GM21381 (cell line): ENCODE measurements around the gene ZNF146.
A peak's percentile ranks its signal among the peaks of the same experiment; 100 is the strongest.
"Not testable (repeated sequence)": the region's sequence is repeated elsewhere in the genome, so short reads cannot be mapped to it uniquely, and the experiment has no call there.

ENCODE experiments used
- ATAC-seq: cut with Tn5 transposase; IDR thresholded peaks from one replicate; pipeline ENCODE4 v1.9.1; 2021; ENCODE audit warnings: mild to moderate bottlenecking, moderate library complexity; ENCODE audit not compliant: unreplicated experiment

The ZNF146 gene

DNA sequence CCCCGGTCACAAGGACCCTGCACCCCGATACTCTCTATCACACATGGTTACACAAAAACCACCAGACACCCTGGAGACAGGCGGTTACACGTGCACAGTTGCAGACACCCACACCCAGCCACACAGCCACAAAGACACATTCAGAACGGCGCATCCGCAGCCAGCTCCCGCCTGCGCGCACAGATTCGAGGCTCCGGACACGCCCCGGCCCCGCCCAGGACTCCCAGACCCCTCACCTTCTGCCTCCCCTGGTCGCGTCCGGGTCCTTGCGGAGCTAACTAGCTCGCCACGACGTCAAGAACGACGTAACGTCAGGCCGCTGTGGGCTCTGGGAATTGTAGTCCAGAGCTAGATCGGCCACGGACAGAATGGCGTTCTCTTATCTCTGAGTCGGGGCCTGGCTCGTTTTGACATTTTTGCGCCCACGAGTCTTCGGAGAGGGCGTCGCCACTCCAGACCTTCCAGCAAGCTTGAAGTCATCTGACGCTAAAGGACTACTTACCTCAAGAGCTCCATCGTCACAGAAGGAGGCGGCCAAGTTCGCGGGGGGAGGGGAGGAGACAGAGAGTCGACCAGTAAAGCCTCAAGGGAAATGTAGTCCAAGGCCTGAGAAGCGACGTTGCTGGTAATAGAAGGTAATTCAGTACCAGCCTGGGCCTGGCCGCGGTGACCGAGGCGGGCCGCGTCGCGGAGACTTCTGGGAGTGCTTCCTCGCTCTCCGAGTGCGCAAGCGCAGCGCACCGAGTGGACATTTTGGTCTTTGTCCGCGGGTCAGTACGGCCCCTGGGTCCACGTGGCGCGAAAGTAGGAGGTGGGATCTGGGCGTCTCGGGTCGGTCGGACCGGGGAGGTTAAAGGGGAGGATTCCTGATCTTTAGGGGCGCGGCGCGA, at the start of gene ZNF146, which contains the start of gene ZNF565:
Gene ZNF146, plus strand, starts transcription at position 721 of the 890 bp plus-strand sequence. CDS start 21,335 bp downstream, outside the sequence.
Gene ZNF565, minus strand, starts transcription at position 280 of the 890 bp plus-strand sequence. CDS start 12,680 bp downstream, outside the sequence.
- ATAC-seq: peak; percentile 90

DNA sequence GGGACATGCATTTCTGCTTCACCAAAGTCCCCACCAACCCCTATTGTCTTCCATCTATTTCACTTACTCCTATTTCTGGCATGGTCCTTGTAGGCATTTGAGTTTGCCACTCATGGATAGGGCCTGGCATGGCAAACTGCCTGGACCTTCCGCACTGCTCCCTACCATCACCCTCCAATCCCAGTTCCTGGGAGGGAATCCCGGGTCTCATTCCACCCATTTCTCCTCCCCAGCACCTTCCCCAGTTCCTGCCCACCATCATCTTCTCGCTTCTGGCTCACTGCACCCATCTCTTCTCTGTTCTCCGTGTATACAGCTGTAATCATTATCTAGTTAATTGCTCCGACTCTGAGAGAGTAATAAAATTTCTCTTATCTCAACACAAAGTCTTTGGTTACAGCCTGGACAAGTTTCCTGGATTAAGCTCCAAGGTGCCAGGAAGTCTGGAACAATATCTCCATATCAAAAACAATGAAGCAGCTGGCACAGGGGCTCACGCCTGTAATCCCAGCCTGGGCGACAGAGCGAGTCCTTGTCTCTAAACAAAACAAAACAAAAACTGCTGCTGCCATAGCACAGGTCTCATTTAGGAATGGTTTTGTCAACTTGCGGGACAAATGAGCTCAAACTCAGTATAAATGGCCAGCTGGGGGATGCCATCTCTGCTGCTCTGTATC, 45.7 kb upstream of the ZNF146 start:
- ATAC-seq: no peak

- no peak for ATAC-seq
Observed at GRCh38 chr19:36172852-36173251, 42.1 kb upstream of the ZNF146 start.

GRCh38 chr19:36173846-36174245, 41.1 kb upstream of the ZNF146 start:
- not testable (repeated sequence) for ATAC-seq

DNA sequence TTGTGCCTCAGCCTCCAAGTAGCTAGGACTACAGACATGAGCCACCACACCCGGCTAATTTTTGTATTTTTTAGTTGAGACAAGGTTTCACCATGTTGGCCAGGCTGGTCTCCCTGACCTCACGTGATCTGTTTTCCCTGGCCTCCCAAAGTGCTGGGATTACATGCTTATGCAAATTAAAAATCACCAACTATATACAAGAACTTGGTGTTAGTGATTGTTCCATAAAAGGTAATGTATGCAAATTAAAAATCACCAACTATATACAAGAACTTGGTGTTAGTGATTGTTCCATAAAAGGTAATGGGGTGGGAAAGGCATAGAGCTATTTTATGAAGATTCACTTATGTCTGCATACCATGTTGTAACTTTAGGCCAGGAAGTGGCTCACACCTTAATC, 35.8 kb upstream of the ZNF146 start:
- not testable (repeated sequence) for ATAC-seq

- ATAC-seq: no peak
Observed at GRCh38 chr19:36182612-36183244, 32.2 kb upstream of the ZNF146 start.

DNA sequence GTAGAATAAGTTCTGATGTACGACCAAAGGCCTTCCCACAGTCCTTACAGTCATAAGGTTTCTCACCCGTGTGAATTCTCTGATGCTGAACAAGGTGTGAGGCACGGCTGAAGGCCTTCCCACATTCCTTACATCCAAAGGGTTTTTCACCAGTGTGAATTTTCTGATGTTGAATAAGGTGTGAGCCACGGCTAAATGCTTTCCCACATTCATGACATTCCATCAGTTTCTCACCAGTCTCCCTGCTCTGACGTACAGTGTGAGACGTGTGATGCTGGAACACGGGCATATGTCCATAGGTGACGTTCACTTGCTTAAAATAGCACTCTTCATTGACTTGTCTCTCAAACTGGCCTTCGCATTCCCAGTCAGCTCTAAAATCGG, 31.7 kb upstream of the ZNF146 start:
- ATAC-seq: no peak

DNA sequence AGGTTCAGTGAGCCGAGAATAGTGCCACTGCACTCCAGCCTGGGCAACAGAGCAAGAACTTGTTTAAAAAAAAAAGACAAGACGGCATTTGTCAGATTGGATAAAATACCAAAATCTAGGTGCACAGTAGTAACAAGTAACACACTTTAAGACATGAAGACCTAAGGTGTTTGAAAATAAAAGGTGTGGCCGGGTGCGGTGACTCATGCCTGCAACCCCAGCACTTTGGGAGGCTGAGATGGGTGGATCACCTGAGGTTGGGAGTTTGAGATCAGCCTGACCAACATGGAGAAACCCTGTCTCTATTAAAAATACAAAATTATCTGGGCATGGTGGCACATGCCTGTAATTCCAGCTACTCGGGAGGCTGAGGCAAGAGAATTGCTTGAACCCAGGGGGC, 28.2 kb upstream of the ZNF146 start:
- not testable (repeated sequence) for ATAC-seq

DNA sequence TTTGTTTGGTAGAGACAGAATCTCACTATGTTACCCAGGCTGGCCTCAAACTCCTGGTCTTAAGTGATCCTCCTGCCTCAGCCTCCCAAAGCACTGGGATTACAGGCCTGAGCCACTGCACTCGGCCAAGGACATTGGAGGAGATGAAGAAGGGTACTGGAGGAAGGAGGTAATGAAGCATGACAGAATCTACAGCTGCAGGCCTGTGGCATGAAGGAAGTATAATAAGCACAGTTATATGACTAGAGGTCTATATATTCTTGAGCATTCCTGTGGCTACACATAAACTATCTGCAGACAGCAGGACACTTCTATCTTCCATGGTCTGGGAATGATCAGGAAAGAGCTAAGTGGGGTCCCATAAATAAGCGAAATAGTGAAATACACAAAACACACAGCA, 18.7 kb upstream of the ZNF146 start:
- no peak for ATAC-seq

GRCh38 chr19:36198119-36198518, 16.8 kb upstream of the ZNF146 start:
- no peak for ATAC-seq

DNA sequence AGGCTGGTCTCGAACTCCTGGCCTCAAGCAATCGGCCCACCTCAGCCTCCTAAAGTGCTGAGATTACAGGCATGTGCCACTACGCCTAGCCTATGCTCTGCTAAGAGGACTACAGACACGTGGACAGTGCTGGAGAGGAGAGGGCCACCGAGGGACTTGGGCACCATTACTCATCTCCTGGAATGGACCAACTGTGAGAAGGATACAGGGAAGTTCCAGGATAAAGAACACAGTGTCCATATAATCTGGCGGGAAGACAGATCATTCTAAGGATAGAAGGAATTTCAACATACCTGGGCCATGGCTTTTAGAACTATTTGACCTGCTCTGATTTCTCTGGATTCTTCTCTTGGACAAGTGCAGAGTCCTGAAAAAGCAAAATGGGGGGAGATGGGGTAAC, 13.2 kb upstream of the ZNF146 start:
- no peak for ATAC-seq

DNA sequence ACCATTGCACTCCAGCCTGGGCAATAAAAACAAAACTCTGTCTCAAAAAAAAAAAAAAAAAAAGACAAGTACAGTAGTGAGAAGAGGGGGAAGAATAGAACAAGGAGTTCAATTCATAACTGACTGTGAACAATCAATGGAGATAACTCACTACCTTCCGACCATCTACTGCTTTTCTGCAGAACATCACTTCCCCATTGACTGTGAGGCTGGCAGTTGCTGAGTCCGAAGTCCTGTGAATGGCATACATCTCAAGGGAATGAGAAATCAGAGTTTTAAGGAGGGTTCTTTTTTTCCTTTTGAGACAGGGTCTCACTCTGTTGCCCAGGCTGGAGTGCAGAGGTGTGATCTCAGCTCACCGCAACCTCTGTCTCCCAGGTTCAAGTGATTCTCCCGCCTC, 11.6 kb upstream of the ZNF146 start:
- no peak for ATAC-seq

DNA sequence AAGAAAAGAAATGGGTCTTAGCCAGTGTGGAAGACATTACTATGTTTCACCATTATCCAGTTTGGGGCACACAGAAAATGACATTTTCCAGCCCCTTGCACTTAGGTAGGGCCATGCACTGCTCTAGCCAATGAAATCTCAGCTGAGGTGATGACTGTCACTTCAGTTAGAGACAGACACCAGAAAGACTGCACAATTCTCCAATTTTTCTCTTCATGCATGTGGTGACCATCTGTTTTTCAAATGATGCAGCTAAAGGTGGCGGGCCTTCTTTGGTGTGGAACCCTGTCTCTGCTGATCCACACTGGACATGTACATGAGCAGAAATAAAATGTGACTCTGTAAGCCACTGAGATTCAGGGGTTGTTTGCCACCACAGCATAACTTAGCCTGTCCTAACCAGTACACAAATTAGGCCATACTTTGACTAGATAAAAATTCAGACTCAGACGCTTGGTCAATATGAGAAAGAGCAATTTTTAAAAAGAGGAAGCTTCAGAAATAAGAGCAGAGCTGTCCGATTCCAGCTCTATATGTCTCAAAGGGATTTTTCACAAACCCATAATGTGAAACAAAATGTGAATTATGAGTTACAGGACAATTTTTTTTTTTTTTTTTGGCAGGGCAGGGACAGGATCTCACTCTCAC, 7.2 kb upstream of the ZNF146 start:
- ATAC-seq: no peak

DNA sequence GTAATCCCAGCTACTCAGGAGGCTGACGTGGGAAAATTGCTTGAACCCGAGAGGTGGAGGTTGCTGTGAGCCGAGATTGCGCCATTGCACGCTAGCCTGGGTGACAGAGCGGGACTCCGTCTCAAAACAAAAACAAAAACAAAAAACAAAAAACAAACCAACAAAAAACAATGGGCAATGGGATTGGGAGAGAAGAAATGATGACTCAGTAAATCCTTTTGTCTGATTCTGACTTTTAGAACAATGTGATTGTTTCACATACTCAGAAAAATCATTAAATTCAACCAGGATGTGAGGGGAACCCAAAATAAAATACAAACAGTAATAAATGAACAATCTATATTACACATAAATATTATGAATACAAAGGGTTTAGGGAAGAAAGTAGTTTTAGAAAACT, 5.5 kb upstream of the ZNF146 start:
- ATAC-seq: no peak

- ATAC-seq: no peak
Observed at GRCh38 chr19:36210497-36210896, 4.4 kb upstream of the ZNF146 start.

- ATAC-seq: no peak
Observed at GRCh38 chr19:36212895-36213294, 2.0 kb upstream of the ZNF146 start.

- no peak for ATAC-seq
Observed at GRCh38 chr19:36215276-36216123, 594 bp downstream of the ZNF146 start.

GRCh38 chr19:36221474-36221873, 6.6 kb downstream of the ZNF146 start:
- ATAC-seq: no peak

- ATAC-seq: no peak
Observed at GRCh38 chr19:36222503-36222902, 7.6 kb downstream of the ZNF146 start.

GRCh38 chr19:36225219-36225892, 10.4 kb downstream of the ZNF146 start:
- no peak for ATAC-seq
